GM19035 (cell line): ENCODE data around the gene RNF40.
A peak's percentile ranks its signal among the peaks of the same experiment; 100 is the strongest.

Source experiments
- ATAC-seq: cut with Tn5 transposase; IDR thresholded peaks from one replicate; pipeline ENCODE4 v1.9.1; 2021; ENCODE audit not compliant: unreplicated experiment

Gene RNF40

GRCh38 chr16:30740364-30741251 lies 21.5 kb upstream of the RNF40 start:
- ATAC-seq, result no peak

GRCh38 chr16:30741461-30741914 lies 20.6 kb upstream of the RNF40 start:
- no peak for ATAC-seq

- no peak for ATAC-seq
Measured at GRCh38 chr16:30743716-30744115, 18.4 kb upstream of the RNF40 start.

GRCh38 chr16:30744183-30744582 lies 17.9 kb upstream of the RNF40 start:
- no peak for ATAC-seq

- ATAC-seq, result no peak
Measured at GRCh38 chr16:30745082-30745481, 17.0 kb upstream of the RNF40 start.

- ATAC-seq, result no peak
Measured at GRCh38 chr16:30746638-30747175, 15.4 kb upstream of the RNF40 start.

- no peak for ATAC-seq
Measured at GRCh38 chr16:30747331-30747730, 14.8 kb upstream of the RNF40 start.

- peak; percentile 97 for ATAC-seq
Measured at GRCh38 chr16:30747799-30748633, 14.1 kb upstream of the RNF40 start, which contains the start of gene PHKG2. PHKG2 (plus strand) TSS chr16:30748425; CDS start chr16:30748821, 396 bp downstream.

- ATAC-seq, result peak; percentile 17
Measured at GRCh38 chr16:30748634-30749445, 13.3 kb upstream of the RNF40 start.

GRCh38 chr16:30750201-30750600 lies 11.9 kb upstream of the RNF40 start:
- ATAC-seq, result no peak

GRCh38 chr16:30750876-30751465 lies 11.2 kb upstream of the RNF40 start:
- ATAC-seq, result no peak

GRCh38 chr16:30753596-30753995 lies 8.5 kb upstream of the RNF40 start:
- no peak for ATAC-seq

GRCh38 chr16:30755955-30756780 lies 6.0 kb upstream of the RNF40 start:
- ATAC-seq, result no peak

- ATAC-seq, result no peak
Measured at GRCh38 chr16:30756781-30757100, 5.4 kb upstream of the RNF40 start.

- no peak for ATAC-seq
Measured at GRCh38 chr16:30757316-30757715, 4.8 kb upstream of the RNF40 start.

GRCh38 chr16:30758988-30759491 lies 3.1 kb upstream of the RNF40 start:
- no peak for ATAC-seq

GRCh38 chr16:30760001-30760559 lies 2.0 kb upstream of the RNF40 start:
- no peak for ATAC-seq

- ATAC-seq, result peak; percentile 2
Measured at GRCh38 chr16:30760577-30761426, 1.3 kb upstream of the RNF40 start.
